GM18873 (cell line): ENCODE data around the gene MORN1.

Source experiments
- ATAC-seq: cut with Tn5 transposase; IDR thresholded peaks from one replicate; pipeline ENCODE4 v1.9.1; 2021; ENCODE audit warnings: mild to moderate bottlenecking, moderate library complexity, moderate number of reproducible peaks; ENCODE audit not compliant: unreplicated experiment, low FRiP score

MORN1 gene

DNA sequence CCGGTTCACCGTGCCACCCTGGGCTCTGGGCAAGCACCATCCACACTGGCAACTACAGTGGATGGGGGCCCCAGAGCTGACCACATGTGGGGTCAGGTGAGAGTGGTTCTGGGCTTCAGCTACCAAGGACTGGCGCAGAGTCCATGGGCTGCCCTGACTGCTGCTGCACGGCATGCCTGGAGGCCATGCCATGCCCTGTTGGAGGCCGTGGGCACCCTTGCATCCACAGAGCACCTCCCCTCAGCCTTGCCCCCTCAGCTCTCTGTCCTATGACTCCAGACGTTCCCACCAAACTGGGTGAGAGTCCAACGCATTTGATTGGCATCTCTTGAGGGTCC, 15.5 kb downstream of the MORN1 start:
- no peak for ATAC-seq

DNA sequence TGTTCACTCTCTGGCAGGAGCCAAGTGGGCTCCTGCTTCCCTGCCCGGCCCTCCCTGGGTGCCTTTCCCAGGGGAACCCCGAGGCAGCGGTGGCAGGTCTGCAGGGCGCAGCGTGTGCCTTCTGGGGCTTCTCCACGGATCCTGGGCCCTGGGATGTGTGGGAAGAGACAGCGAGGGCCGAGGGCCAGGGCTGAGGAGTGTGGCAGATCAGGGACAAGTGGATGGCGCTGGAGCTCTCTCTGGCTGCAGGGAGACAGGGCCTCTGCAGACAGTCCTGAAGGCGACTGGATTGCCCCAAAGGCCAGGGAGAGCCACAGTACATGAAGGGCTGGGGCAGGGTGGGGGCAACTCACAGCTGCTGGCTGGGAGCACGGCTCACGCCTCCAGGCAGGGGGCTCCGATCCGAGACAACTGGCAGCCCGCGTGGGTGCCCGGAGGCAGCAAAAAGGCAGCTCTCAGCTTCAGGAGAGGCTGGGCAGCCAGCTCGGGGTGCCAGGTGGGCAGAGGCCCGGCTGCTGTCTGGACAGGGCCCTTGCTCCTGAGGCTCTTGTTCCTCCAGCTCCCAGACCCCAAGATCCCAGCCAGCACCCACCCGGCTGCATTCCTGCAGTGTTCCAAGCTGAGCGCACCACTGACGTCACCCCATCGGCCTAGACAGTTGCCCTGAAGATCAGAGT, 16.0 kb downstream of the MORN1 start:
- ATAC-seq, result no peak

DNA sequence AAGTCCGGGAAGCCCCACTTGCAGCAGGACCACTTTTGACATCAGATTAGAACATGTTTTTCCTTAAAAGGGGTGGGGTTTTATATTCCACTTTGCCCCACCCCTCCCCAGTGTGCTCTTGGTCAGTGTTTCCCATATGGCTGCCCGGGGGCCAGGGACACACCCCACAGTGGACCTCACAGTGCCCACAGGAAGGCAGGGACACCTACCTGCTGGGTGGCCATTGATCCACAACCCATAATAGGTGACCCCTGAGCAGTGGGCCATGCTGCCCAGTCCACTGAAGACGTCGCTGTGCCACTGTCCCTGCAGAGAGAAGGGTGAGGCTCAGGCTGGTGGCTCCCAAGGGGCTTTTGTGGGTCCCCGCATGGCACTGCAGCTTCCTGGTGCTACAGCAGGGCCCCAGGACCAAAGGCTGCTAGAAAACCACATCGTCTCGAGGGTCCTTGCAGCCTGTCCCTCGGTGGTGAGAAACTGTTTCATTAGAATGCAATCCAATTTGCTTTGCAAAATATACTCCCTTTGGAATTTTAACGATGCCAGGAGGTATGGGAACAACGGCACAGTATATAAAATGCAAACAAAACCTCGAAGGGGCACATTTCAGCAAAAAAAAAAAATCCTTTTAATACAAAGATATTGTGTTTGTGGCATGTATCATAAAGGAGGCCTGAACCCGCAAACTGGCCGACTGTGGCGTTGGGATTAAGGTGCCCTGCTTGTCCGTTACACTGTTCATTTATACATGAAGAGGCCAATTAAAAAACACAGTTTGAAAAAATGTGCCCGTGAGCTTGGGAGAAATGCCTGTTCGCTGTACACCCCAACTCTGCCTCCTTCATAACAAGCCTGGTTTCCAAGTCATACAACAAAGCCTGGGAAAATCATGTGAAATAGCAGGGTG, 16.9 kb downstream of the MORN1 start:
- ATAC-seq, result no peak

DNA sequence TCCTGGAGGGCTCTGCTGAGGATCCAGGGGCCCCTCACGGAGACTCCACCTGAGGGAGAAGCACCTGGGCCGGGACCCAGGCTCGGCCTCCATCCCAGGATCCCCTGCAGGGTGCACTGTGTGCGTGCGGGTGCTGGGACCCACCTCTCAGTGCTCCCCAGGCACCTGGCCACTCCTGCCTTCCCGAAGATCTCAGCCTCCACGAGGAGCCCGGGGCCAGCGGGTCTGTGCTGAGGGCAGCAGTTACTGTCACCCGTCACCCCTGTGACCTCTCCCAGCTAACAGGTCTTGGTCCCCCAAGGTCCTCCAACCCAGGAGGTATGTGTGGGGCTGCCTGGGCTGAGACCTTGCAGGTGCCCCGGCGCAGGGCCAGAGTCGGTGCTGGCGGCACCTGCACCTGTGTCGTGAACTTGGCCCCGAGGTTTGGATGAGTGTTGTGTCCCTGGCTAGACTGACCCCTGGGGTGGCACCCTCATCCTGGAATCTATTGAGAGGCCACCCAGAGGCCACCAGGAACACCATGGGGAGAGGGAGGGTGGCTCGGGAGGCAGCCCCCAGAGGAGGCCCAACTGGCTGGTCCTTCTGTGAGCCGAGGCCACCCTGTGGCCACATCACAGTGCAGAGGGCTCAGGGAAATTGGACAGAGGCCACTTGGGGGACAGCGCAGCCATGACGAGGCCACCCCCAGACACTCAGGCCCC, 17.7 kb downstream of the MORN1 start:
- ATAC-seq, result no peak

DNA sequence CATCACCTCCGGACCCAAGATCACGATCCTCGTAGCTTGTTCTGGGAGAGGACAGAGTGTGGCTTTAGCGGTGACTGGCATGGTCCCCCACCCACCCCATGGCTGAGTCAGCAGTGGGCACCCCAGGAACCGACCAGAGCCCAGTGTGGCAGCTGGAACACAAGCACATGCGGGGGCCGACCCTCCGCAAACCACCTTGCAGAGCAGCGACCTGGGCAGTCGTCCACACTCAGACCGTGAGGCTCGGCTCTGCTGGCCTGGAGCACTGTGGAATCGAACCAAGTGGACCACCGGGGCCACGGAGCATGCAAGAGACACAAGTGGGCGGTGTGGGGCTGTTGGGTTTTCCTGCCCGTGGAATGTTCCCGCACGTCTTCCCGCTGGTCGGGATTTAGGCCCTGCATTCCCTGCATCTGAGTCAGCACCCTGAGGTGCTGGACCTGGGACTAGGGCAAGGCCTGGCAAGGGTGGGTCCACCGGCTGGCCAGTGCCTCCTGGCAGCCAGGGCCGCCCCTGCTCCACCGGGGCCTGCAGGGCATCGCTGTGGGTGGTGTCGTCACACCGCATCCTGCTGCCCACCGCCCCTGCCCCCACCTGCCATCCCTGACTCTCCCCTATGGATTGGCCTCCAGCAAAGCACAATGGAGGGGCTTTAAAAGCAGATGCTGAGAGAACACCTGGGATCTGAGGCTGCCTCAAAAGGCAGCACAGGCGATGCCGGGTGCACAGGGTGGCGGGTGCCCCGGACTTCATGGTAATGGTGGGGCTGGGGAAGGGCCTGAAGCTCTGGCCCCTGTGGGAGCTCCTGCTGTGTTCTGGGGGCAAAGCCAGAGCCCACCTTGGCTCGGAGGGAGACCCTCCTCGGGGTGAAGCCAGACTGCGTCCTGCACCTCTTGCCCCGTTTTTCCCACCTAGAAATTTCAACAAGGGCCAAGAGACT, 18.5 kb downstream of the MORN1 start:
- ATAC-seq, result no peak

DNA sequence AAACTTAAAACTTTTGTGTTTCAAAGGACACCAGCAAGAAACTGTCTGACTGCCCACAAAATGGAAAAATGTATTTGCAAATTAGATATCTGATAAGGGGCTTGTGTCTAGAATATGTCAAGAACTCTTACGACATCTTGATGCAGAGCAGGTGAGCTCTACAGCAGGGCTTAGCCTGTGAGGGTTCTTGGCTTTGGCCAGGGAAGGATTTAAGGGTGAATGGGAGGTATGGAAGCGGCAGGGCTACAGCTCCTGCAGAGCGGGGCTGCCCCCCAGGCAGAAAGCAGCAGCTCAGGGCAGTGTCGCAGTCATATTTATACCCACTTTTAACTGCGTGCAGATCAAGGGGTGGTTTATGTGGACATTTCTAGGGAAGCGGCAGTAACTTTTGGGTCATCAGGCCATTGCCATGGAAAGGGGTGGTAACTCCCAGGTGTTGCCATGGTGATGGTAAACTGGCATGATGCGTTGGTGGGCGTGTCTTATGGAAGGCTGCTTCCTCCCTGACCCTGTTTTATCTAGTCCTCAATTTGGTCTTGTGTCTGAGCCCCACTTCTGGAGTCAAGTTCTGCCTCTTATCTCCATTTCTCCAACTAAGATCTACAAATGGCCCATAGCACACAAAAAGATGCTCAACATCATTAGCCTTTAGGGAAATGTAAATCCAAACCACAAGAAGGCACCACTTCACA, 23.2 kb downstream of the MORN1 start:
- no peak for ATAC-seq

DNA sequence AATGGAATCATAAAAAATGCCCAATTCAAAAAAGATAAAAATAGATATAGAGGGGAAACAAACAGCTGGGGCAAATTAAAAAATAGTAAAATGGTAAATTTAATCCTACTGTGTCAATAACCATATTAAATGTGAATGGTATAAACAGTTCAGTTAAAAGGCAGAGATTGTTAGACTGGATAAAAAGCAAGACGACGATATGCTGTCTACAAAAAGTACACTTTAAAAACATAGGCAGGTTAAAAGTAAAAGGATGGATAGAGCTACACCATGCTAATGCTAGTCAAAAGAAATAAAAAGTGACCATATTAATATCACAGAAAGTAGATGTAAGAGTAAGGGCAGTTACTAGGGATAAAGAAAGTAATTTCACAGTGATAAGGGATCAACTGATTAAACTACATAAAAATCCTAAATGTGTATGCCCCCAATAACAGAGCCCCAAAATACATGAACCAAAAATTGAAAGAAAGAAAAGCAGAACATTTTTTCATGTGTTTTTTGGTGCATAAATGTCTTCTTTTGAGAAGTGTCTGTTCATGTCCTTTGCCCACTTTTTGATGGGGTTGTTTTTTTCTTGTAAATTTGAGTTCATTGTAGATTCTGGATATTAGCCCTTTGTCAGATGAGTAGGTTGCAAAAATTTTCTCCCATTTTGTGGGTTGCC, 27.4 kb downstream of the MORN1 start:
- no peak for ATAC-seq

DNA sequence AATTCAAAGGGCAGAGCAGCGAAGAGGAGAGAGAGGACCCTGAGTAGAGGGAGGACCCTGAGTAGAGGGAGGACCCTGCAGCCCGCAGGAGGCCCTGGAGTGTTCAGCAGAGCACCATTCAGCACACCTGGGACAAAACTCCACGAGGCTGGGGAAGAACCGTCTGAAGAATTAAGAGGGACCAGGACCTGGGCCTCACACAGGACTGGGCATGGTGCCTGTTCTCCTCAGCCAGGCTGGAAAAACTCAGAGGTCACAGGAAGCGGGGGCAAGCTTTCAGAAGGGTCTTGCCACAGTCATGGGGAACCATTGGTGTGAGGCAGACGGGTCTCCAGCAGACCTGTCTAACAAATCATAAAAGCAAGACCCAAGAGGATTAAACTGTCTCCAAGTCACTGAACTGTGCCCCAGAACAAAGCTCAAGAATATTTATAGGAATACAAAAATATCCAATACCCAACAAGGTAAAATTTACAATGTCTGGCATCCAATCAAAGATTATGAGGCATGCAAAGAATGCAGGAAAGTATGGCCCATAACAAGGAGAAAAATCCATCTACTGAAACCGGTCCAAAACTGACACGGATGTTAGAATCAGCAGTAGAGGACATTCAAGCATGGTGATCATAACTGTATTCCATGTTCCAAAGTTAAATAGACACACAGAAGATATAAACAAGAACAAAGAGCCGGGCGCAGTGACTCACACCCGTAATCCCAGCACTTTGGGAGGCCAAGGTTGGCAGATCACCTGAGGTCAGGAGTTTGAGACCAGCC, 30.6 kb downstream of the MORN1 start:
- no peak for ATAC-seq

DNA sequence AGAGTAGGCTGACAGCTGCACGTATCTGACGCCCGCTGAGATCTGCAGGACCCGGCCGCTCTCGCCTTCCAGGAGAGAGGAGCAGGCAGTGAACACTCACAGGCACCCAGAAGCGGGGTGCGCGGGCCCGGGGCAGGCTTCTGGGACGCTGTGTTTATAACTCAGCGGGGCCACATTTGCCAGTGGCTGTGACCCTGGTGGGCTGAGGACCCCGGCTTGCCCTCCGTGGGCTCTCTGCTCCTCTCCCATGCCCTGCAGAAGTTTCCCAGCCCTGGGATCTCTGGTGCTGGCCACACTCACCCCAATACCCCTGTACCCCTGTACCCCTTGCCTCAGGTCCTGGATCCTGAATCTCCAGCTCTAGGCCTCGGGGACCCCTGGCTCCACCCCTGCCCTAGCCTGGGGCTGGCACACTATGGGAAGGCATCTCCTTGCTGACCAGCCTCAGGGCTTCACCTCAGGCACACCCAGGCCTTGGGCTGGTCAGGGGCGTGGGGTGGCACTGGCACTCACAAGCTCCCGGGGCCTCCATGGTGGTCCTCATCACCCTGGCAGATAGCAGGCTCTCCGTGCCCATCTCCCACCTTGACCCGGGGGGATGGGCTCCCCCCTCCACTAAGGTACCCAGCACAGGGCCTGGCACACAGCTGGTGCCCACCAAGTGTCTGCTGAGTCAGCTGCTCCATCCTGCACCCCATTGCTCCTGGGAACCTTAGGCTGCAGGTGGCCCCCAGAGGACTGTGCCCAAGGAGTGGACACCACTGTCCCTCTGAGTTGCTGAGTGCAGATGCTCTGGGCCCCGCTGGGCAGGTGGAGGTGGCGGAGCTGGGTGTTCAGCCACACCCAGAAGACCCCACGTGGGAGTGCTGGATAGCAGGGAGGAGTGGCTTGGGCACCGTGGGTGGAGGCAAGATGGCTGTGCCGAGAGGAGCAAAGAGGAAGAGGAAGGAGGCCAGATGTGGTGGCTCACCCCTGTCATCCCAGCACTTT, 32.4 kb downstream of the MORN1 start:
- no peak for ATAC-seq

DNA sequence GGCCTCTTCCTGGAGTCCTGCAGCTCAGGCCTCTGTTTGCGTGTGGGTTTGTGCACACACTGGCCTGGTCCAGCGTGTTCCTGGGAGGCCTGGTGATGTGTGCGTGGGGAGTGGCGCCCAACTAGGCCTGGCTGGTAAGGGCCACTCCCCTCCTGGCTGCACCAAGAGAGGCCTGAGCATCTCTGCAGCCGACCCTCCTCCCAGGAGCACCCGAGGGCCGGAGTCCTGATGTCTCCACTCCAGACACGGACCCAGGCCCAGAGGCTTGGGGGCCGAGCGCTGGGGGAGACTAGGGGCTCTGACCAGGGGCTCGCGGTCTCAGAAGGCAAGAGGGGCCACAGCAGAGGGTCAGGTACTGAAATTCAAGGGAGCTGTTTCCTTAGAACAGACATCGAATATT, 33.3 kb downstream of the MORN1 start:
- ATAC-seq, result no peak

DNA sequence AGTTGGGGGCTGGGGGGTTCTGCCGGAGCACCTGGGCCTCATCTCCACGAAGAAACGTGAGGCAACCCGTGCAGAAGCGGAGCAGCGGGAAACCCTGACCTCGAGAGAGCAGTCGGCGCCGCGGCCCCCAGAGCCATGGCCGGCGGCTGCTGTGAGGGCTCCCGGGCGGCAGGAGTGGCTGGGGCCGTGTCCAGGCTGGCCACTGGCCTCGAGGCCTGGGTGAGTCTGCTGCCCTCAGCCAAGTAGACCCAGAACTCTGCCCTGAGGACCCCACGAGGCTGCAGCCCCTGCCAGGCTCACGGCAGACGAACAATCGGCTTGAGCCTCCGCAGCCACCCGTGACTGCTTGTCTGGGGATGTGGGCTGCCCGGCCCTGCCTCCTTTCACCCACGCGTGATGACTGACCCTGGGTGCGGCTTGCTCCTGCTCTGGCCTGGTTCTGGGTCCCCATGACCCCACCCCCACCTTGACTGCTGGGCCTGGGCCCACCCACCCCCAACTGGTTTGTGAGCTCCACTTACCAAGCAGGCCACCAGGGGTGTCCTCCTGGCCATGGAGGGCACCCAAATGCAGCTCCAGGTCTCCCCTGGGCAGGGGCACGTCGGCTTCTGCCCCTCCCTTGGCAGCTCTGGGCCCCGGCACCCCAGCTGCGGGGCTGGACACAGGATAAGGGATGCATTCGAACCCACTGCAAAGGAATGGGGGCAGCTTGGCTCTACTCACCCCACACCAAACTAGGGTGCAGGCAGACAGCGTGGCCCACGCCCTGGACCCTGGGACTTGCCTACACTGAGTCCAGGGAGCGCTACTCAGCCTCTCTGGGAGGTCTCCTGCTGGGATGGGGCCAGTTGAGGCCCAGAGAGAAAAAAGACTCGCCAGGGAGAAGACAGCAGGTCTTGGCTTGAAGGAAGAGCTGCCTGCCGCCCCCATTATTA, 34.2 kb downstream of the MORN1 start:
- ATAC-seq, result no peak

DNA sequence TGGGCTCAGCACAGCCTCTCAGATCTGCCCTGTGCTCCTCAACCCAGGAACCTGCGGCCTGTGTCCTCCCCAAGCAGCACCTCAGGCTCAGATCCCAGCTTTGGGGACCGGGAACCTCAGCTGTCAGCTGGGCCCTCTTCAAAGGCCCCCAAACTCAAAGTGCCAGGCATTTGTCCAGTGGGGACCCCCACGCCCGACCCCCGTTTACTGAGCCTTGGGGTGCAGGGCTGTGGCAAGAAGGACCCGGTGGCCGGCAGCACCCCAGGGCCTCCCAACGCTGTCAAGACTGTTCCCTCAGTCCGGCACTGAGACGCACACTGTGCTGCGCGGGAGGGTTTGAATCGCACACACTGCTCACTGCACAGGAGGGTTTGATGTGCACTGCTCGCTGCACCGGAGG, 35.0 kb downstream of the MORN1 start:
- ATAC-seq, result no peak

DNA sequence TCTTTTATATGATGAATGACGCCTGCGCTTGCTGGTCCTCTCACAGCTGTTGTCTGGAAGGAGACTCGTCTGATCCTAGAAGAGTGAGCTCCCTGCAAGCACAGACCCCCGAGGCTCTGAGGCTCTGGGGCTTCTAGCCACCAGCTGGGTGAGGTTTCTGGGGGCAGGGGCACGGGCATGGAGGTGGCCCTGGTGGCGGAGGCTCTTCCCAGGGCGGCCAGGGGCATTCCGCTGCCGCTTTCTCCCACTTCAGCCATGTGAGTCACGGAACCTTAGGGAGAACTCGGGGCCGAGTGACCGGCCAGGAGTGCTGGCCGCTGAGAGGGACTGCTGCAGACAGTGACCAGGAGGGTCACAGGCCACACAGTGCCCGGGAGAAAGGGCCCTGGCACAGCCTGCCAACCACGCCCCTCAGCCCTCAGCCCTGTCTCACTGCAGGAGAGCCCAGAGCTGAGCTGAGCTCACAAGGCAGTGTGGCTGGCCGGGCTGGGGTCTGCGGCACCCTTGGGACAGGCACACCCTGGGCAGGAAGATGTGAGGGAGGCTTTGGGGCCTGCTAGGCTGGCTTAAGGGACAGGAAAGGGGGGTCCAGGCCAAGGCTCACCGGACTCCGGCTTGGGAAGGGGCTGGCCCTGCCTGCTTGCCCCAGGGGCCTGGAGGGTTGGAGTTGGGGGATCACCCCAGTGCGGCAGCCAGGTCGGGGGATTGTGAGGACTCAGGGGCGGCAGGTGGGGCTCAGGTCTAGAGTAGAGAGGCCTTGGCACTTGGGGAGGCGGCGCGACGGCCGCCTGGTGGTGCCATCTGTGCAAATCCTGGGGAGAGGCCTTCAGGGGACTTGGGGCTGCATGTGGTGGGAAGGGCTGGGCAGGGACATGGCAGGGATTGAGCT, 35.7 kb downstream of the MORN1 start:
- no peak for ATAC-seq

DNA sequence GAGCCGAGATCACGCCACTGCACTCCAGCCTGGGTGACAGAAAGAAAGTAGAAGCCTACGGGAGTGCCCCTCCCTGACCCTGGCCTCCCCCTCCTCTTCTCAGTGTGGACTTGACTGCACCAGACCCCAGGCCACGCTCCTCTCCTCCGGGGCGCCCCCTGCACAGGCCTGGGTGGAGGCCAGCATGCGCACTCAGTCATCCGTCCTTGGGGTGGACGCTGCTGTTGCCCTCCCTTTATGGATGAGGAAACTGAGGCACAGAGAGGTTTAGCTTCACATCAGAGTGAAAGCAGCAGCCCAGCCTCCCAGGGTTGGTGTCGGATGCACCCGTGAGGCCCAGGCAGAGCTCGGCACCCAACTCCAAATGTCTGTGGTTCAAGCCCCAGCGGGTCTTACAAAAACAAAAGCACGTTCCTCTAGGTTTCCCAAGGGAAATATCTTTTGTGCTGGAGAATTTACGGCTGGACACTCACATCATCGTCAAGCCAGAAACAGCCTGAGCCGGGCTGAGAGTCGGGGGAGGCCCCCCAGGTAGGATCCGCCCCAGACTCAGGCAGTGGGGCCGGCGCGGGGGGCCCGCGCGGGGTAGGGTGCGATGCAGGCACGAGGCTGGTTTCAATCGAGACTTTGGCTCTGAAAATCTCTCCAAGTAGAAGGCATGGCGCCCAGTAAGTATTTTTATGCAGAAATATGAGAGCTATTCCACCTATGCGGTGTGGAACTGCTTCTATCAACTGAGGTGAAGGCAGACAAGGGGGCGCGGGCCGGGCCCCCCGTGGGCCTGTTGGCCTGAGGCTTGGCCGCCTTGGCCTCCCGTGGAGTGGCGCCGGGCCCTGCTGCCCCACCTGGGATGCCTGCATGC, 36.6 kb downstream of the MORN1 start:
- no peak for ATAC-seq
